Nephron (organoid): ENCODE results near the gene HAVCR2.
A peak's percentile ranks its signal among the peaks of the same experiment; 100 is the strongest.
"Not testable (repeated sequence)": the region's sequence is repeated elsewhere in the genome, so short reads cannot be mapped to it uniquely, and the experiment has no call there.

ENCODE experiments used
- H3K27ac Mint-ChIP-seq, 3 experiments: 2 replicates each; pipeline ENCODE4 v1.8.0; 2020; ENCODE audit warnings: mixed read lengths in 3 of 3, mild to moderate bottlenecking in 2 of 3, moderate library complexity in 1 of 3
- H3K27me3 Mint-ChIP-seq: 2 replicates; pipeline ENCODE4 v1.8.0; 2021; ENCODE audit warnings: low read depth, mild to moderate bottlenecking, moderate library complexity, mixed read lengths
- H3K36me3 Mint-ChIP-seq: 2 replicates; pipeline ENCODE4 v1.8.0; 2020; ENCODE audit warnings: low read depth, mixed read lengths
- H3K4me1 Mint-ChIP-seq: 2 replicates; pipeline ENCODE4 v1.8.0; 2020; ENCODE audit warnings: mixed read lengths
- H3K4me3 Mint-ChIP-seq, 3 experiments: 2 replicates each; pipeline ENCODE4 v1.8.0; 2020; ENCODE audit warnings: mild to moderate bottlenecking in 3 of 3, mixed read lengths in 3 of 3, moderate library complexity in 2 of 3
- H3K9me3 Mint-ChIP-seq: 2 replicates; pipeline ENCODE4 v1.8.0; 2020; ENCODE audit warnings: mixed read lengths
- TF ChIP-seq, protein P1 (sequence below), 3 experiments: fragments of 200-600 bp; sonication (generic); IDR thresholded peaks; one replicate each; pipeline ENCODE4 v1.5.0; 2021; ENCODE audit warnings: antibody characterized with exemption in 3 of 3; ENCODE audit not compliant: unreplicated experiment in 3 of 3

HAVCR2 gene

DNA sequence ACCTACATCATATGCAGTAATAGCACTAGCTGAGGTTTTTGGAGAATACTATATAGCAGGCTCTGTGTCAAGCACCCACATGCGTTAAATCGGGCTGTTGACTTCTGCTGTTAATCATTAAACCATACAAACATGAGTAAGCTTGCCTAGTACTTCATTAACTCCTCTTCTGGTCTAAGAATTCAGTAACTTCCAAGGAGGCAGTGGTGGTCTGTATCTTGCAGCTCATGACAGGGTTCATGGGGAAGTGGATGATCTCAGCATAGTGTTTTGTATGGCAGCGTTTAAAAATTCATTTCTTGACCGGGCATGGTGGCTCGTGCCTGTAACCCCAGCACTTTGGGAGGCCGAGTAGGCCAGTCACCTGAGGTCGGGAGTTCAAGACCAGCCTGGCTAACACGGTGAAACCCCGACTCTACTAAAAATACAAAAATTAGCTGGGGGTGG, 49.7 kb downstream of the HAVCR2 start, which contains the start of gene HAVCR1:
HAVCR1 (minus strand) TSS at position 24 of the 447 bp plus-strand sequence. CDS start 1,173 bp downstream, outside the sequence.
- H3K4me1 Mint-ChIP-seq: peaks cover 6% of the 10 kb centered on the region
- TF ChIP-seq, protein P1, sequence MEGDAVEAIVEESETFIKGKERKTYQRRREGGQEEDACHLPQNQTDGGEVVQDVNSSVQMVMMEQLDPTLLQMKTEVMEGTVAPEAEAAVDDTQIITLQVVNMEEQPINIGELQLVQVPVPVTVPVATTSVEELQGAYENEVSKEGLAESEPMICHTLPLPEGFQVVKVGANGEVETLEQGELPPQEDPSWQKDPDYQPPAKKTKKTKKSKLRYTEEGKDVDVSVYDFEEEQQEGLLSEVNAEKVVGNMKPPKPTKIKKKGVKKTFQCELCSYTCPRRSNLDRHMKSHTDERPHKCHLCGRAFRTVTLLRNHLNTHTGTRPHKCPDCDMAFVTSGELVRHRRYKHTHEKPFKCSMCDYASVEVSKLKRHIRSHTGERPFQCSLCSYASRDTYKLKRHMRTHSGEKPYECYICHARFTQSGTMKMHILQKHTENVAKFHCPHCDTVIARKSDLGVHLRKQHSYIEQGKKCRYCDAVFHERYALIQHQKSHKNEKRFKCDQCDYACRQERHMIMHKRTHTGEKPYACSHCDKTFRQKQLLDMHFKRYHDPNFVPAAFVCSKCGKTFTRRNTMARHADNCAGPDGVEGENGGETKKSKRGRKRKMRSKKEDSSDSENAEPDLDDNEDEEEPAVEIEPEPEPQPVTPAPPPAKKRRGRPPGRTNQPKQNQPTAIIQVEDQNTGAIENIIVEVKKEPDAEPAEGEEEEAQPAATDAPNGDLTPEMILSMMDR (IDR thresholded peaks at IDR 0.05; ENCODE audit: unreplicated experiment in 3 of 3): no peak
- H3K27me3 Mint-ChIP-seq: no peaks in the 10 kb centered on the region
- no peak within 1 kb of the TSS for H3K4me3 Mint-ChIP-seq
- peak within 1 kb of the TSS; percentile 77 to 94 (median 89) for H3K27ac Mint-ChIP-seq
- H3K36me3 Mint-ChIP-seq: no peaks in the 10 kb centered on the region
- H3K9me3 Mint-ChIP-seq: no peaks in the 10 kb centered on the region

DNA sequence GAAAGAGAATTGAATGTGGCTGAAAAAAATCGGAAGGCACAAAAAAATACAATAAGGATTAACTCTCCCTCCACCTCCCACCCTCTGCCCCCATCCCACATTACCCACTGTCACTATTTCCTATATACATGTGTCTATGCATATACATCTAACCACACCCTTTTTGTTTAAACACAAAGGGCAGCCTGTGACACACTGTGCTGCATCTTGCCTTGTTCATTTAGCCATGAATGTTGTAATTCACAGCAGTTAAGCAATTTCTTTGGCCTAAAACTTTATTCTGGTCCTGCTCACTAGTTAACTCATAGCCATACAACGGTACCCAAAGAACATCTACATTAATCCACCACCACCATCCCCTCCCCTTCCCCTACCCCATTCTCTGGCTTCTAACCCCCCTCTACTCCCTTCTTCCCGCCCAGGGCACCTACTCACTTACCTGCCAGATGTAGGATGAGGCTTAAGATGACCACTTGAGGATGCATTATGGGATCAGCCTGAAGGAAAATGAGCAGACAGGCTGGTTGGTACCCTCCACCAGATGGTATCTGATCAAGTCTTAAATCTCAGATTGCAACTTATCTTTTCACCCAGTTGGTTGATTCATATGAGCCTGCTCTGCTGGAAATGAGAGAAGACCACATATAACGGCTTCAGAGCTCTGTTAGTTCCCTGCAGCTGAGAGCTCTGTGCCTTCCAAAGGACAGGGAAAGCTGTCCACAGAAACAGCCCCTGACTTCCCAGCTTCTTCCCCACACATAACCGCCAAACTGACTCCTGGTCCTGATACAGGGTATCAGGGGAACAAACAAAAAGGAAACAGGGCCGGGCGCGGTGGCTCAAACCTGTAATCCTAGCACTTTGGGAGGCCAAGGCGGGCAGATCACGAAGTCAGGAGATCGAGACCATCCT, 51.1 kb downstream of the HAVCR2 start:
- TF ChIP-seq, protein P1 (IDR thresholded peaks at IDR 0.05; ENCODE audit: unreplicated experiment in 3 of 3): no peak

DNA sequence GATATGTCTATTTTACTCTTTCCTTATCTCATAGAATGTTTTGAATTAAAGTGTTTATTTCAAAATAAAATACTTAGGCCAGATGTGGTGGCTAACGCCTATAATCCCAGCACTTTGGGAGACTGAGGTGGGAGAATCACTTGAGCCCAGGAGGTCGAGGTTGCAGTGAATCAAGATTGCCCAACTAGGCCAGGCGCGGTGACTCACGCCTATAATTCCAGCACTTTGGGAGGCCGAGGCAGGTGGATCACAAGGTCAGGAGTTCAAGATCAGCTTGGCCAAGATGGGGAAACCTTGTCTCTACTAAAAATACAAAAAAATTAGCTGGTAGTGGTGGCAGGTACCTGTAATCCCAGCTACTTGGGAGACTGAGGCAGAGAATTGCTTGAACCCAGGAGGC, 52.0 kb downstream of the HAVCR2 start:
- not testable (repeated sequence) for H3K27me3 Mint-ChIP-seq, H3K4me1 Mint-ChIP-seq, H3K4me3 Mint-ChIP-seq, H3K36me3 Mint-ChIP-seq, H3K9me3 Mint-ChIP-seq
- H3K27ac Mint-ChIP-seq: peak overlapping the region in 1 of 3 experiments; percentile 89

More for the DNA sequence above, 51.1 kb downstream of the HAVCR2 start:
- no peaks in the 10 kb centered on the region for H3K36me3 Mint-ChIP-seq
- no peaks in the 10 kb centered on the region for H3K27me3 Mint-ChIP-seq
- H3K4me3 Mint-ChIP-seq: no peak overlapping the region
- H3K4me1 Mint-ChIP-seq: peaks cover 6% of the 10 kb centered on the region
- peak overlapping the region; percentile 23 to 89 (median 48) for H3K27ac Mint-ChIP-seq
- H3K9me3 Mint-ChIP-seq: no peaks in the 10 kb centered on the region

DNA sequence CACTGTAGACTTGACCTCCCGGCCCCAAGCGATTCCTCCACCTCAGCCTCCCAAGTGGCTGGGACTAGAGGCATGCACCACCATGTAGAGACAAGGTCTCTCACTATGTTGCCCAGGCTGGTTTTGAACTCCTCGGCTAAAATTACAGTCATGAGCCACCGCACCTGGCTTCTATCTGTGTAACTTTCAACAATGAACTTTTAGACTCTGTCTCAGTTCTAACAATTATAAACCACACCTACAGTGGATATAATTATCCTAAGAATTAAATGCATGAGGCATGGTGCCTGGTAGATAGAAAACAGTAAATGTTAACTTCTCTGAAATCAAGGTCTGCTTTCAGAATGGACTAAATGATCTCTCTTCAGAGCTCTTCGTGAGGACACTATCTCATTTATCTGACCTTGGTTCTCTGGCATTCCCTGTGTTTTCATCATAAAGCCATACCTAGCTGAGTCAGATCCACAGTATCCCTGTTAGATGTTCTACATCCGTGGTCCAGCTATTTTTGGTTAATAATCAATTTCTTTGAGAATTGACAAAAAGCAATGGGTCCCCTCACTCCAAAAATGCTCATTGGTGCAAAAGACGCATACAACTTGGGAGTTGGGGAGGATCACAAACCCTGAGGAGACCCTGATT, 57.1 kb downstream of the HAVCR2 start:
- no peaks in the 10 kb centered on the region for H3K9me3 Mint-ChIP-seq
- H3K27me3 Mint-ChIP-seq: peaks cover 3% of the 10 kb centered on the region
- peaks cover 5% of the 10 kb centered on the region for H3K4me1 Mint-ChIP-seq
- H3K27ac Mint-ChIP-seq: no peak overlapping the region
- TF ChIP-seq, protein P1 (IDR thresholded peaks at IDR 0.05; ENCODE audit: unreplicated experiment in 3 of 3): no peak
- no peak overlapping the region for H3K4me3 Mint-ChIP-seq
- H3K36me3 Mint-ChIP-seq: no peaks in the 10 kb centered on the region

DNA sequence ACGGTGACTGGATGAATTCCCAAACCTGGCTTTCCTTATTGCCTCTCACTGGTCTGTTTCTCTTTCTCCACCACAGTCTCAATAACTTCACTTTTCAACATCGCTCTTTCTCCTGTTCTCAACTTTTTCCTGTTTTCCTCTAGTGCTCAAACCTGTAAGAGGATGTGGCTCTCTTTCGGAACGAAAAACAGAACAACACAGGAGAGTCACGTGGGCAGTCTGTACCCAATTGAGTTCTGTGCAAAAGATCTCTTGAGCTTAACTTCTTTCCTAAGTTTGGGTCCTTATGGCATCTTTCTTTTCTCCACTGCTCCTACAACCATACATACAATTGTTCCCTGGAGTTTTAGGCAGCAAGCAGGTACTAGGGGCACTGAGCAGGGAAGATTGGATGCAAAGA, 58.8 kb downstream of the HAVCR2 start:
- Mint-ChIP-seq H3K4me1 (peaks cover 5% of the 10 kb centered on the region), H3K27me3 (peaks cover 3% of the 10 kb centered on the region), H3K36me3 (no peaks in the 10 kb centered on the region), H3K9me3 (no peaks in the 10 kb centered on the region), H3K27ac (peak overlapping the region in 2 of 3 experiments; percentile 10 to 37), H3K4me3 (no peak overlapping the region)
- TF ChIP-seq, protein P1 (IDR thresholded peaks at IDR 0.05; ENCODE audit: unreplicated experiment in 3 of 3): no peak

DNA sequence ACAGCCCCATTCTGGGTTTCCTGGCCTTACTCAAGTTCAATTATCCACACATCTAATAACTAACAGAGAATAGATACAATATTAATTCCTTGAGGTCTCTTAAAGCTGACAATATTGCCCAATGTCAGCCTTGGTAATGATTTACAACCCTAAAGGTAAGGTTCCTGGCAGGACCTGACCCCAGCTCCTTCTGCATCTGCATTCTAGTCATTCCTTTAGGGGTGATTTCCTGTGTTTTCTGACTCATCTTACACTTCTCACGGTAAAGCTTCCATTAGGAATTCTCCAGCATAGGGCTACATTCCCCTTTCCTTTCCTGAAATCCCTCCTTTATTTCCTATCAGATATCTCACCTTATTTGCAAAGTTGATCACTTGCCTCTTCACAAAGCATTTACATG, 59.2 kb downstream of the HAVCR2 start:
- H3K36me3 Mint-ChIP-seq: no peaks in the 10 kb centered on the region
- peaks cover 3% of the 10 kb centered on the region for H3K27me3 Mint-ChIP-seq
- H3K4me1 Mint-ChIP-seq: peaks cover 5% of the 10 kb centered on the region

More for the DNA sequence above, 59.2 kb downstream of the HAVCR2 start:
- H3K9me3 Mint-ChIP-seq: no peaks in the 10 kb centered on the region
- peak overlapping the region in 2 of 3 experiments; percentile 10 to 37 for H3K27ac Mint-ChIP-seq
- TF ChIP-seq, protein P1 (IDR thresholded peaks at IDR 0.05; ENCODE audit: unreplicated experiment in 3 of 3): no peak
- H3K4me3 Mint-ChIP-seq: no peak overlapping the region
